NCI-H146 (cell line): Measurements from ENCODE around the gene NEURL2.
A peak's percentile ranks its signal among the peaks of the same experiment; 100 is the strongest.
"Not testable (repeated sequence)": the region's sequence is repeated elsewhere in the genome, so short reads cannot be mapped to it uniquely, and the experiment has no call there.

Experiments
- DNase-seq: peaks from one replicate; lab custom pipeline; 2025; lab: John Stamatoyannopoulos, UW

The NEURL2 gene

GRCh38 chr20:45898285-45898684, 7.3 kb upstream of the NEURL2 start:
- DNase-seq: no peak

GRCh38 chr20:45897692-45898091, 6.7 kb upstream of the NEURL2 start:
- no peak for DNase-seq

- no peak for DNase-seq
Measured at GRCh38 chr20:45897289-45897688, 6.3 kb upstream of the NEURL2 start.

GRCh38 chr20:45896641-45897161, 5.7 kb upstream of the NEURL2 start:
- no peak for DNase-seq

GRCh38 chr20:45894797-45895196, 3.8 kb upstream of the NEURL2 start:
- no peak for DNase-seq

- DNase-seq: no peak
Measured at GRCh38 chr20:45893831-45894230, 2.8 kb upstream of the NEURL2 start.

GRCh38 chr20:45892828-45893500, 2.0 kb upstream of the NEURL2 start:
- no peak for DNase-seq

- no peak for DNase-seq
Measured at GRCh38 chr20:45892049-45892825, 1.2 kb upstream of the NEURL2 start.

- DNase-seq: peak; percentile 89
Measured at GRCh38 chr20:45890077-45890984, 677 bp downstream of the NEURL2 start.

- no peak for DNase-seq
Measured at GRCh38 chr20:45888681-45889080, 2.3 kb downstream of the NEURL2 start.

GRCh38 chr20:45887346-45887715, 3.7 kb downstream of the NEURL2 start, which contains the start of gene SPATA25:
Gene SPATA25, minus strand, starts transcription at chr20:45887622. Its CDS starts 32 bp downstream, at chr20:45887590.
- no peak for DNase-seq

- DNase-seq: no peak
Measured at GRCh38 chr20:45886590-45887345, 4.2 kb downstream of the NEURL2 start.

- no peak for DNase-seq
Measured at GRCh38 chr20:45883100-45883469, 7.9 kb downstream of the NEURL2 start.

GRCh38 chr20:45882469-45883099, 8.4 kb downstream of the NEURL2 start:
- no peak for DNase-seq

- DNase-seq: peak; percentile 99
Measured at GRCh38 chr20:45880988-45881788, 9.8 kb downstream of the NEURL2 start, which contains the start of gene ZSWIM1. Gene ZSWIM1, plus strand, starts transcription at chr20:45881227. Its CDS starts 1,366 bp downstream, at chr20:45882593.

GRCh38 chr20:45878076-45878761, 12.8 kb downstream of the NEURL2 start:
- DNase-seq: no peak

- no peak for DNase-seq
Measured at GRCh38 chr20:45874576-45874975, 16.4 kb downstream of the NEURL2 start.

GRCh38 chr20:45874104-45874481, 16.9 kb downstream of the NEURL2 start:
- DNase-seq: not testable (repeated sequence)

- no peak for DNase-seq
Measured at GRCh38 chr20:45873409-45874103, 17.5 kb downstream of the NEURL2 start.
